Neural progenitor cell (in vitro differentiated cells): ENCODE measurements around the gene PKHD1.

Source experiments
- EZH2 ChIP-seq: fragments of 200-600 bp; sonication (generic); IDR thresholded peaks from 2 replicates; pipeline ENCODE4 v1.6.1; 2017; ENCODE audit warnings: antibody characterized with exemption, mild to moderate bottlenecking, moderate library complexity
- EZH2phosphoT487 ChIP-seq: fragments of 200-600 bp; sonication (generic); IDR thresholded peaks from 2 replicates; pipeline ENCODE4 v1.6.1; 2017; ENCODE audit warnings: antibody characterized with exemption
- TF ChIP-seq, protein P1 (sequence below): fragments of 200-600 bp; sonication (generic); IDR thresholded peaks from 2 replicates; pipeline ENCODE4 v1.5.1; 2017; ENCODE audit warnings: antibody characterized with exemption, mild to moderate bottlenecking

DNA sequence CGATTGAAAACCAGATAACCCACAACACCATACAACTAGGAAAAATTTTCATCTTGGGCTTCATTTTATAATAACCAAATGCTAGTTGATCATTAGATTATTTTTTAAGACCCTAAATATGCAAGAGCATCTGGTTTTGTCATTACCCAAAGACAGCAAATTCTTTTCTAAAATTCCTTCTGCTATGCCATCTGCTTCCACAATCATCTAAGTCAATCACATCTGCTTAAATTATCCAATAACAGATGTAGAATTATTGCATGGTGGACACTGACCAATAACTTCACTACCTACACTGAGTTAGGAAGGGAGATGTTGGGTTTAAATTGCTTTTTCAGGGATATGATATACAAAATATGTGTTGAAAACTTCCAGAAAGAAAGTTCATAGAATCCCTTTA, 41.9 kb downstream of the PKHD1 start:
- TF ChIP-seq, protein P1, sequence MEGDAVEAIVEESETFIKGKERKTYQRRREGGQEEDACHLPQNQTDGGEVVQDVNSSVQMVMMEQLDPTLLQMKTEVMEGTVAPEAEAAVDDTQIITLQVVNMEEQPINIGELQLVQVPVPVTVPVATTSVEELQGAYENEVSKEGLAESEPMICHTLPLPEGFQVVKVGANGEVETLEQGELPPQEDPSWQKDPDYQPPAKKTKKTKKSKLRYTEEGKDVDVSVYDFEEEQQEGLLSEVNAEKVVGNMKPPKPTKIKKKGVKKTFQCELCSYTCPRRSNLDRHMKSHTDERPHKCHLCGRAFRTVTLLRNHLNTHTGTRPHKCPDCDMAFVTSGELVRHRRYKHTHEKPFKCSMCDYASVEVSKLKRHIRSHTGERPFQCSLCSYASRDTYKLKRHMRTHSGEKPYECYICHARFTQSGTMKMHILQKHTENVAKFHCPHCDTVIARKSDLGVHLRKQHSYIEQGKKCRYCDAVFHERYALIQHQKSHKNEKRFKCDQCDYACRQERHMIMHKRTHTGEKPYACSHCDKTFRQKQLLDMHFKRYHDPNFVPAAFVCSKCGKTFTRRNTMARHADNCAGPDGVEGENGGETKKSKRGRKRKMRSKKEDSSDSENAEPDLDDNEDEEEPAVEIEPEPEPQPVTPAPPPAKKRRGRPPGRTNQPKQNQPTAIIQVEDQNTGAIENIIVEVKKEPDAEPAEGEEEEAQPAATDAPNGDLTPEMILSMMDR = no peak
- TF ChIP-seq EZH2phosphoT487 (no peak), EZH2 (no peak)
